ENCODE data around the gene PDCD11.

PDCD11 gene

GRCh38 chr10:103451091-103451813, 54.8 kb downstream of the PDCD11 start:
- no peak for DNase-seq (ENCODE audit: low read depth in 2 of 2)

DNA sequence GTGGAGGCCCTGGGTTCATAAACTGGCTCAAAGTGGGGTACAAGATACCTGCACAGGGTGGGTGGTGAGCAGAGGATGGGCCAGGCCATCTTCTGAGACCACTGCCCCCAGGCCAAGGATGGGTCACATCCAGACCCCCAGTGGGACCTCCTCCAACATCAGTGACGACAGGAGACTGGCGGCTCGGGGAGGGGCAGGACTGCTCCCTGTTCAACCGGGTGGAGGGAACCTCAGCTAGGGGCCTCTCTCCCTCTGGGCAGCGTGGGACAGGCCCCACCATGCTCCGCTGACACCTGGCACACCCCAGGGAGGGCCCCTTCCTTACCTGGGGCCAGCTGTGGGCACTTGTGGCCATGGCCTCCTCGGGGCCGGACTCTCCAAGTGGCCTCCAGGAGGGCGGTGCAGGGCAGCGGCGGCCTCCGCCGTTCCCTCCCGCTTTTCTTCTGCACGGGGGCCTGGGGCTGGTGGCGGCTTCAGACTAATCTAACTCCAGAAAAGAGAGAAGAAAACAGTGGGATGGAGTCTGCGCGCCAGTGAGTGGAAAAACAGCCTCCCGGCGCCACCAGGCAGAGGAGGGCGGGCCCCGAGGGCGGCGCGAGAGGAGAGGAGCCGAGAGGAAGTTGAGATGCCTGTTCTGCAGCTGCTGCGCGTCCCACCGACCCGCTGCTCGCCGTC, 55.5 kb downstream of the PDCD11 start, which contains the start of gene CALHM2:
TSS of gene CALHM2 (minus strand) at position 540 of the 675 bp plus-strand sequence. CDS start 2,429 bp downstream, outside the sequence.
- peak; percentile 13 to 43 for DNase-seq (ENCODE audit: low read depth in 2 of 2)

DNA sequence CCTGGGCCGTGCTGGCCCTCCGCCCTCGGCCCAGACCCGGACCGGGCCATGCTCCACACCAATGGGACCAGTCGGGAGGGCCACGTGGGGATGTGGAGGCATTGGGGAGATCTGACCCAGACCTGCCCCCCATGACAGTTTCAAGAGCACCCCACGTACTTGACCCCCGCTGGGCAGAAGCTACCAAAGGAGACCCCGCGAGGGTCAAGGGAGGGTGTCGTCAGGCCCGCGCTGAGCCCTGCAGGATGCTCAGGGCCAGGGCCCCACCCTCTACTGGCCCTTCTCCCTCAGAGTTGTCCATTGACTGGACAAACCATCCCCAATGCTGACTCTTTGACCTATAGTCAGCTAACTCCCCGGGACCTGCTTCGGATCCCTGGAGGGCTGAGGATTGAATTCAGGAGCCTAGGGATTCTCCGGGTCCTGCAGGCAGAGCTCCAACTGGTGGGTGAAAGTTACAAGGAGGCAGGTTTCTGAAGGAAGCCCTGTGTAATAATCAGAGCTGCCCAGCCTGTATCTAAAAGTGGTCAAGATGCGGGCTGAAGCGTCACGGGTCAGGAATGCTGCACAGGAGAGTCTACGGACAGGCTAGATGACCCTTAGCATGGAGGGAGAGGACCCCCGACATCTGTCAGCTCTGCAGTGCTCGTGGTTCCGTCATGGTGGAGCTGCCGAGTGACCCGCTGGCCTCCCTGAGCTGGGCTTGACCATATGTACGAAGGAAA, 56.2 kb downstream of the PDCD11 start:
- DNase-seq (ENCODE audit: low read depth in 2 of 2) = no peak

GRCh38 chr10:103454026-103454425, 57.6 kb downstream of the PDCD11 start:
- no peak for DNase-seq (ENCODE audit: low read depth in 2 of 2)

- DNase-seq (ENCODE audit: low read depth in 2 of 2) = no peak
These were observed 58.8 kb downstream of the PDCD11 start for GRCh38 chr10:103455235-103455634.

DNA sequence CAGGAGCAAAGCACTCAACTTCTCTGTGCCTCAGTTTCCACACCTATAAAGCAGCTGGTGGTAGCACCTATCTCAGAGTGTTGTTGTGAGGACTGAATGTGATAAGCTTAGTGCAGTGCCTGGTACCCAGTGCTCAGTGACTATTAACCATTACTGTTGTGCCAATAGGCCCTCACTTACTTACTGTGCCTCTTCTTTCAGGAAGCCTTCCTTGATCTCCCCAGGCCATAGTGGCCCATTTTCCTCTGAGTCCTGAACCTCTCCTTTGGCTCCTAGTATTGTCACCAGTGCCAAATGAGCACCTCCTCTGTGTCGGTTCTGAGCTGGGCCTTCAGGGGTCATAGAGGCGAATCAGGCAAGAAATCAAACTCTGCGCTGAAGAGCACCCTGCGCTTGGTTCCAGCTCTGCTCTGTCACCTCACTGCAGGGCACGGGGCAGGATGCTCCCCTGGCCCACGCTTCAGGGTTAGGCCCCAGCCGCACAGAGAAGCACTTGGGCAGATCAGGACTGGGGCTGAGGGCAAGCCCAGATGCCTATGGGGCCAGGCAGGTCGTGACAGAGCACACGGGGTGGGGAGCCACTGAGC, 59.7 kb downstream of the PDCD11 start:
- DNase-seq (ENCODE audit: low read depth in 2 of 2) = no peak

DNA sequence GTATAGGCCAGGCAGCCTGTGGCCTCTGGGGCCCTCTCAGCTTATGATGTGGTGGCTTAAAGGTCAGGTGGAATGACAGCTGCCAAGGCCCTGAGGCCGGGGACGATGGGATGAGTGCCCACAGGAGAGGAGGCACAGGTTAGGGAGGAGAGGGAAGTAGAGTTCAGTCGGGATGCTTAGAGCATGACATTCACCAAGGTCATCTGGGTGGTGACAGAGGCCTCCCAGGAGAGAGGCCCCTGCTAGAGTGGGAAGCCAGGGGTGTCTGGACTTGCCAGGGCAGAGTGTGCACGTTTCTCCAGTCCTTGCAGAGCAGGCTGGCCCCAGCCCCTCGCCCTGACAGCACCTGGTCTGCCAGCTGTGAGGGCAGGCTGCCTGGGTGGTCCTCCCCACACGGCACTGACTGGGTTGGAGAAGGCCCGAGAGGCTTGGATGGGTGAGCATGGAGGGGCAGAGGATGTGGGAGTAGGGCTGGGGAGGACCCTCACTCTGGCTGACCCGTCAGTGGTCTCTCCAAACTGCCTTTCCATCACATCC, 60.8 kb downstream of the PDCD11 start:
- DNase-seq (ENCODE audit: low read depth in 2 of 2) = no peak

DNA sequence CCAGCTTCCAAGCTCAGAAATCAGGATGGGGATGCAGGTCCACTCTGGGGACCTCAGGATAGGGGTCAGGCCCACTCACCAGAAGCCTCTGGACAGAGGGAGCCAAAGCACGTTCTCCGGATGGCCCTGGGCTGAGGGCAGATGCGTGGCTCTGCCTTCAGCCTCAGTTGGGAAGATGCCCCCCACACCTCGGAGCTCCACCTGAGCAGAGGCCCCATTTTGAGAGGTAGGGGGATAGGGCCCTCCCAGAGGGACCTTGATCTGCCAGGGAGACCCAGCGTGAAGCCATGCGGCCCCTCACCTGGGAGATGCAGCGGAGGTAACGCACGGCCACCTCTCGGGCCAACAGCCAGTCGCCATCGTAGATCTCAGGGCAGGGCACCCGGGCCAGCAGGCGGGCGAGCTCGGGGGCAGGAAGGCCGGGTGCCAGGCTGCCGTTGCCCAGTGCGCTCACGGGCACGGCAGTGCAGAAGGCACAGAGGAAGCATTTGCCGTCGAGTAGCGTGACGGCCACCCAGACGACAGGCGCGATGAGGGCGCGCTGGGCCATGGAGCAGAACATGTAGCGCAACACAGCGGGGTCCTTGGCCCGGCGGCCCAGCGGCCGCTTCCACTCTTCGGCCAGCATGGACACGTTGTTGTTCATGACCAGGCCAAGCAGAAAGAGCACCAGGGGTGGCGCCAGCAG, 61.6 kb downstream of the PDCD11 start:
- DNase-seq (ENCODE audit: low read depth in 2 of 2) = no peak

DNA sequence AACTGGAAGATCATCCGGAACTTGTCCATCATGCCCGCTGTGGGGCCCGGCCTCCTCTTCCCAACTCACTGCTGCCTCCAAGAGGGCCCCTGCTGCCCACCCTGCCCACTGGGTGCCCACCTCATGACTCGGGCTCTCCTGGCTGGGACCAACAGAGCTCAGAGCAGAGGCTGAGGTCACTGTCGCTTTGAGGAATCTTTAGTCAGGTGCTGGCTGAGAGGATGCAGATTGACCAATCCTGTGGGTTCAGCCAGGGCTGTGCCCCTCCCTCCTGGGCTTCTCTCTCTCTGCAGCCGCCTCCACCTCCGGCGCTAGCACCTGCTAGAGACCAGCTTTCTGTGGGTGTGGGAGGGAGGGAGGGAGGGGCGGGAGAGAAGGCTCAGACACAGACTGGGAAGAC, 62.3 kb downstream of the PDCD11 start, which contains the start of gene CALHM1:
TSS of gene CALHM1 (minus strand) at position 181 of the 400 bp plus-strand sequence. CDS start at position 32, 149 bp downstream.
- no peak for DNase-seq (ENCODE audit: low read depth in 2 of 2)

DNA sequence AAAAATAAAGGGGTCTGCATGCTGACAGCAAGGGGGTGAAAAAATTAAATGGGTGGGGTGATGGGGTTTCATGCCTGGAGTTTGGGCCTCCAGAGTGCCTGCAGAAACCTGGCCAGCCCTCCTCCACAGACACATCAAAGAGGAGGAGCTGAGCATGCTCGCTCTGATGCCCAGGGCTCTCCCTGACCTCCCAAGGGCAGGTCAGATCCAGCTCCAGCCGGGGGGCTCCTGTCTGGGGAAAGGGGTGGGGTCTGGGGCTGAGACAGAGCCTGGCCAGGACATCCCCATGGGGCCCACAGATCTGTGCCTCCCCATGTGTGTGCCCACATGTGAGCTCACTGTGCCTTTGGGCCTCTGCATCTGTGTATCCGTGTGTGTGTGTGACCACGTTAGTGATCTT, 63.2 kb downstream of the PDCD11 start:
- DNase-seq (ENCODE audit: low read depth in 2 of 2) = no peak

DNA sequence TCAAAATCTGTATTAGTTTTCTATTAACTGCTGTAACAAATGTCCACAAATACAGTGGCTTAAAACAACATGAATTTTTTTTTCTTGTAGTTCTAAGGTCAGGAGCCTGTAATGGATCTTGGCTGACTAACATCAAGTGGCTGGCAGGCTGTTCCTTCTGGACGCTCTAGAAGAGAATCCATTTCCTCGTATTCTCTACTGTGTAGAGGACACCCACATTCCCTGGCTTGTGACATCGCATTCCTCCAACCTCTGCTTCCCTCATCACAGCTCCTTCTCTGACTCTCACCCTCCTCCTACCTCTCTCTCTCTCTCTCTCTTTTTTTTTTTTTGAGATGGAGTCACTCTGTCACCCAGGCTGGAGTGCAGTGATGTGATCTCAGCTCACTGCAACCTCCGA, 67.1 kb downstream of the PDCD11 start:
- no peak for DNase-seq (ENCODE audit: low read depth in 2 of 2)

GRCh38 chr10:103465411-103466179, 69.2 kb downstream of the PDCD11 start:
- DNase-seq (ENCODE audit: low read depth in 2 of 2) = no peak

- no peak for DNase-seq (ENCODE audit: low read depth in 2 of 2)
These were observed 70.3 kb downstream of the PDCD11 start for GRCh38 chr10:103466734-103467133.

DNA sequence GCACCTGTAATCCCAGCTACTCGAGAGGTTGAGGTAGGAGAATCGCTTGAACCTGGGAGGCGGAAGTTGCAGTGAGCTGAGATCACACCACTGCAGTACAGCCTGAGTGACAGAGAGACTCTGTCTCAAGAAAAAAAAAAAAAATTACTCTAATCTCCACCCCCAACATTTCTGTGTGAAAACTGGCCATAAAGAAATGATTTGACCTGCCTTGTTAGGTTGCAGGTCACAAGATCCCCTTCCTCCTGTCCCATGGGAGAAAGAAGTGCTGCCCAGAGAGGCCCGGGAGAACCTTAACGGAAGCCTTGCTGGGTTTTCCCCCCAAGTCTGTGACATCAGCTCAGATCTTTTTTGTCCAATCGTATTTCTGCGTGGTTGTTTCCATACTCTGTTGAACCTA, 71.0 kb downstream of the PDCD11 start:
- DNase-seq (ENCODE audit: low read depth in 2 of 2) = no peak

DNA sequence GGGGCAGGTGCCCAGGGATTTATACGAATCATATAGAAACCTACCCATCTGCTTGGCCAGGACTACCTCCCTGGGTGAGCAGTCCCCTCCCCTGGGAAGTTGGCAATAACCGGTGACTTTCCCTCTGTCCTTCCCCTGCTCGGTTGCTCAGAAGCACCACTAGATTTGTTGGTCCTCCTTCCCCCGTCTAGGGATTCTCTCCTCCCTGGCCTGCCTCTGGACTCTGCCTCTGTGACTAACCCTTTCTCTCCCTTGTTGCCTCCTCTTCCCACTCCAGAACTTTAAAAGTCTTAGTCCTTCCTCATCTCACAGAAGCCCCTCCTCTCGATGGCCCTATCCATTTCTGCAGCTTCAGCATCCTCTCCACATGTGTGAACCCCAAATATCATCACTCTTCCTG, 72.8 kb downstream of the PDCD11 start:
- DNase-seq (ENCODE audit: low read depth in 2 of 2) = no peak

DNA sequence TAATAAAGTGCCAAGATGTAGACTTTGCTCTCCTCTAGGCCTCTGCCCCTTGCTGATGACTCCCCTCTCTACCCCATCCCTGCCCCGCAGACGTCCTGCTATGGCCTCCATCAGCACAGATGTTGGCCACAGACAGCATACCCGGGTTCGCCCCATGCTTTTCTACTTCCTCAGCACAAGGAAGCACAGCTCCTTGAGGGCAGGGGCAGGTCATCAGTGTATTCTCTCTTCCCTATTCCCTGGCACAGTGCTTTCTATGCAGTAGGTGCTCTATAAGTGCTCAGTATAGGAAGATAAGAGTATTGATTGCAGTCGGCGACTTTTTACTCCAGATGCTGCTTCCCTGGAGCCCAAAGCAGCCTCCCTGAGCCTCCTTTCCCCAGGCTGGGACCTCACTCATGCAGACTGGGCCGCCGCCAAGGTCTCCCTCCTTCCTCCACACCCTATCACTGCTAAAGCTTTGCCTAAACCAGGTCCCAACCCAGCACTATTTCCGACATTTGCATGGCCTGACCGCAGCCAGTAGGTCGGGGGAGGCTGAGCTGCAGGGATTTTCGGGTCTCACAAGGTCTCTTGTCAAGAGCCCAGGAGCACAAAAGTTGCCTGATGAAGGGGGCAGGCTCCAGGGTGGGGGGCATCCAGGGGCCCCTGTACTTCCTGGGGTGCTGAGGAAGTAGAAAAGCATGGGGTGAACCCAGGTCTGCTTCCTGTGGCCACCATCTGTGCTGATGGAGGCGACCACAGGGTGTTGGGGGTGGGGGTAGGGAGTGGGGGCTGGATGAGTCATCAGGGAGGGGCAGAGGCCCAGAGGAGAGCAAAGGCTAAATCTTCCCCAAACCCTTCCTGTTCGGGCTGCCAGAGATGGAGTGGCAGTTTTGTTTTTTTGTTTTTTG, 74.6 kb downstream of the PDCD11 start:
- peak; percentile 51 to 65 for DNase-seq (ENCODE audit: low read depth in 2 of 2)

DNA sequence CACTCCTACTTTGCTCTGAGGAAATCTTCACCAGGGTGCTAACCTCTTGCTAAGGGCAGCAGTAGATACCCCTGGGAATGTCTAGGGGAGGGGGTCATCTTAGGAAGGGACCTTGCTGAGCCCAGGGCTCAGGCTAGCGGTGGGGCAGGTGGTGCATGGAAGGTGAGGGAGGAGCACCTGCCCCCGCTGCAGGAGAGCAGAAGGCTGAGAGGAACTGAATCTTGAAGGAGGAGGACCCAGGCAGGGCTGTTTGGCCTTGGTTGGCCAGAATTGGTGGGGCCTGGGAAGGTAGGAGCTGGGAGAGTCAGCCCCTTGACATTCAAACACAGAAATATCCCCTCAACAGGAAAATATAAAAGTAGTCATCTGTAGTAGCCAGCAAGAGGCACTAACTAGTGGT, 75.6 kb downstream of the PDCD11 start:
- DNase-seq (ENCODE audit: low read depth in 2 of 2) = no peak

DNA sequence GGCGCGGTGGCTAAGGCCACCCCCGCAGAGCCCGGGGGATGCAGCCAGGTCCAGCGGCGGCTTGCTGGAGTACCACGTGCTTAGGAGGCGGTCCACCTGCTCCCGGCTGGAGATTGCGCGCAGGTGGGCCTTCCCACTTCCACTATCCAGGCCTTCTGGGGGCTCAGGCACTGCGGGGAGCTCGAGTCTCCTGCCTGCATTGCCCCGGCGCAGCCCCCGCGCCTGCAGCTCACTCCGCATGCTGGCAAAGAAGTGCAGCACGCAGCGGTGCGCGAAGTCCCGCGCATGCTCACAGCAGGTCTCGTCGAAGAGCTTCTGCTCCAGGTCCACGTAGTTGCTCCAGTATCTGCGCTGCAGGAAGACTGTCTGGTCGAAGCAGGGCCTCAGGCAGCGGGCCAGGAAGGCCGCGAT, 76.8 kb downstream of the PDCD11 start:
- no peak for DNase-seq (ENCODE audit: low read depth in 2 of 2)

DNA sequence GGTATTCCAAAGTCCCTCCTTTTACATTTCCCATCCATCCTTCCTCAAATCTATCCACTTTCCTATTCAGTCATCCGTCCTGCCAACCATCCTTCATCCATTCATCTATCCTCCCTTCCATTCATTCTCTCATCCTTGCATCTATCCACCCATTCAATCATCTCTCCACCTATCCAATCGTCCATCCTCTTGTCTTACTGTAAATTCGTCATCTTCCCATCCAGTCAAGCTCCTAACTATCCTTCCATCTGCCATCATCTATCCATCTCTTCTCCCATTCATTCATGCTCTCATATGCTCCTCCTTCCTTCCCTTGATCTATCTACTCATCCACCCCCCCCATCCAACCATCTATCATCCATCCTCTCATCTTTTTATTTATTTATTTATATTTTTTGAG, 77.7 kb downstream of the PDCD11 start:
- DNase-seq (ENCODE audit: low read depth in 2 of 2) = no peak

DNA sequence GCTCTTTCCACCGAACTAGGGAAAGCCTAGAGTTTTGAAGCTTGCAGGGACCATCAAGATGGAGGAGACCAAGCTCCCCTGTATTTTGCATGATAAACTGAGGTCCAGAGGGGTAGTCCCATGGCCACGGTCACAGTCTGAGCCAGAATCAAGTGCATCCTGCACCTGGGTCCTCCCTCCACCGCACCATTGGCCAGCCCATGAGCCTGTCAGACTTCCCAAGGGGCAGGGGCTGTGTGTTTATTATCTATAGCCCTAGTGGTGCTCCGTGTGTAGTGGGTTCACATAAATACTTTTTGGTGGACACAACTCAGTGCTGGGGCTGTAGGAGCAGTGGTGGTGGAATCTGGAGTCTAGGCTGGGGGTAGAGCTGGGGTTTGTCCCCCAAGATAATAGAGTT, 79.0 kb downstream of the PDCD11 start:
- DNase-seq (ENCODE audit: low read depth in 2 of 2) = no peak

Data from stimulated activated CD8-positive, alpha-beta memory T cell treated with anti-CD3 and anti-CD28 coated beads, Interleukin-7, amount 100 ng/mL, for 4 hours (primary cell).